ENCODE measurements around the gene MAPK8IP1. TPM values are rescaled to one million over a fixed set of nuclear protein-coding genes. Genes with fewer than 3 reads are reported as not detected.
"Not testable (repeated sequence)": the region's sequence is repeated elsewhere in the genome, so short reads cannot be mapped to it uniquely, and the experiment has no call there.

The MAPK8IP1 gene
- polyA plus RNA-seq (2013, experiment 1 of 2) = 7.5 TPM
- polyA plus RNA-seq (2013, experiment 2 of 2) = 8.0 TPM

- H3K14ac ChIP-seq (ENCODE audit: low read length in 2 of 2) = no peak within 1 kb of the TSS
Observed at GRCh38 chr11:45885274-45885920, at the start of gene MAPK8IP1. Gene MAPK8IP1, plus strand, starts transcription at chr11:45885651. Its CDS starts 170 bp downstream, at chr11:45885821.

DNA sequence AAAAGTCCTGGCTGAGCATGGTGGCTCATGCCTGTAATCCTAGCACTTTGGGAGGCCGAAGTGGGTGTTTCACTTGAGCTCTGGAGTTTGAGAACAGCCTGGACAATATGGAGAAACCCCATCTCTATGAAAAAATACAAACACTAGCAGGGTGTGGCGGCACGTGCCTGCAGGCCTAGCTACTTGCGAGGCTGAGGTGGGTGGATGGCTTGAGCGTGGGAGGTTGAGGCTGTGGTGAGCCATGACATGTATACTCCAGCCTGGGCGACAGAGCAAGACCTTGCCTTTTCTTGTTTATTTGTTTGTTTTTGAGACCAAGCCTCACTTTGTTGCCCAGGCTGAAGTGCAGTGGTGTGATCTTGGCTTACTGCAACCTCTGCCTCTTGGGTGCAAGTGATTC is 46.2 kb upstream of the MAPK8IP1 start:
- no peaks in the 10 kb centered on the region for H3K79me1 ChIP-seq (replicated peaks; ENCODE audit: low read length, poor library complexity, severe bottlenecking)
- H3K27ac ChIP-seq (ENCODE audit: low read length, poor library complexity, severe bottlenecking) = no peak overlapping the region
- H3K9ac ChIP-seq (ENCODE audit: low read length) = no peak overlapping the region
- no peak overlapping the region for H3K4ac ChIP-seq (ENCODE audit: low read depth in 1 of 2, low read length in 2 of 2)
- DNase-seq = no peak
- H4K8ac ChIP-seq (ENCODE audit: low read length) = no peak overlapping the region
- no peak overlapping the region for H3K14ac ChIP-seq (ENCODE audit: low read length in 2 of 2)
- H2BK15ac ChIP-seq (ENCODE audit: low read depth, poor library complexity, severe bottlenecking) = no peak overlapping the region
- H3K23ac ChIP-seq (ENCODE audit: low read length in 2 of 2) = no peak overlapping the region
- no peaks in the 10 kb centered on the region for H3K36me3 ChIP-seq (ENCODE audit: control insufficient read depth in 1 of 2, insufficient read depth in 2 of 2, low read depth in 1 of 2, low read length in 2 of 2)
- no peak overlapping the region for H3K4me2 ChIP-seq (ENCODE audit: low read length, poor library complexity, severe bottlenecking)
- peaks cover 7 to 15% of the 10 kb centered on the region in 2 experiments for H3K27me3 ChIP-seq (ENCODE audit: control insufficient read depth in 1 of 2, insufficient read depth in 1 of 2, low read length in 2 of 2)
- H2BK120ac ChIP-seq (ENCODE audit: low read depth, low read length) = no peak overlapping the region
- no peak overlapping the region for H2BK5ac ChIP-seq (ENCODE audit: low read depth, low read length, poor library complexity, severe bottlenecking)
- H2BK12ac ChIP-seq (ENCODE audit: low read length in 2 of 2) = no peak overlapping the region
- H4K91ac ChIP-seq (ENCODE audit: low read length) = no peak overlapping the region
- 91% methylated on average over 6 of the region's 6 CpGs for WGBS
- no peaks in the 10 kb centered on the region for H3K9me3 ChIP-seq (ENCODE audit: control insufficient read depth, low read length)
- H3K18ac ChIP-seq (ENCODE audit: low read depth in 1 of 2, low read length in 2 of 2) = no peak overlapping the region
- H2AK5ac ChIP-seq (ENCODE audit: low read length, severe bottlenecking) = no peak overlapping the region
- H3K4me3 ChIP-seq (ENCODE audit: insufficient read depth in 1 of 2, low read depth in 1 of 2, low read length in 2 of 2) = no peak overlapping the region
- no peaks in the 10 kb centered on the region for H3K4me1 ChIP-seq (ENCODE audit: control insufficient read depth, insufficient read depth, low read depth, low read length)
- H2AFZ ChIP-seq (ENCODE audit: low read depth, low read length) = no peak overlapping the region

More at GRCh38 chr11:45885274-45885920, at the start of gene MAPK8IP1:
- Histone ChIP-seq H3K23ac (ENCODE audit: low read length in 2 of 2) (peak within 1 kb of the TSS in 1 of 2 experiments; percentile 34), H3K4me3 (ENCODE audit: insufficient read depth in 1 of 2, low read depth in 1 of 2, low read length in 2 of 2) (peak within 1 kb of the TSS; percentile 61 to 62), H3K18ac (ENCODE audit: low read depth in 1 of 2, low read length in 2 of 2) (no peak within 1 kb of the TSS), H3K27me3 (ENCODE audit: control insufficient read depth in 1 of 2, insufficient read depth in 1 of 2, low read length in 2 of 2) (peaks cover 19 to 33% of the 10 kb centered on the region in 2 experiments), H3K4me1 (ENCODE audit: control insufficient read depth, insufficient read depth, low read depth, low read length) (peaks cover 28% of the 10 kb centered on the region), H2AFZ (ENCODE audit: low read depth, low read length) (no peak within 1 kb of the TSS), H3K9ac (ENCODE audit: low read length) (no peak within 1 kb of the TSS), H2AK5ac (ENCODE audit: low read length, severe bottlenecking) (no peak within 1 kb of the TSS), H2BK15ac (ENCODE audit: low read depth, poor library complexity, severe bottlenecking) (no peak within 1 kb of the TSS), H2BK120ac (ENCODE audit: low read depth, low read length) (no peak within 1 kb of the TSS), H3K27ac (ENCODE audit: low read length, poor library complexity, severe bottlenecking) (no peak within 1 kb of the TSS), H2BK5ac (ENCODE audit: low read depth, low read length, poor library complexity, severe bottlenecking) (no peak within 1 kb of the TSS), H2BK12ac (ENCODE audit: low read length in 2 of 2) (no peak within 1 kb of the TSS), H3K4me2 (ENCODE audit: low read length, poor library complexity, severe bottlenecking) (peak within 1 kb of the TSS; percentile 83), H3K9me3 (ENCODE audit: control insufficient read depth, low read length) (no peaks in the 10 kb centered on the region), H3K4ac (ENCODE audit: low read depth in 1 of 2, low read length in 2 of 2) (no peak within 1 kb of the TSS), H4K91ac (ENCODE audit: low read length) (no peak within 1 kb of the TSS), H3K79me1 (replicated peaks; ENCODE audit: low read length, poor library complexity, severe bottlenecking) (no peaks in the 10 kb centered on the region), H3K36me3 (ENCODE audit: control insufficient read depth in 1 of 2, insufficient read depth in 2 of 2, low read depth in 1 of 2, low read length in 2 of 2) (peaks cover 27 to 30% of the 10 kb centered on the region in 2 experiments), H4K8ac (ENCODE audit: low read length) (no peak within 1 kb of the TSS)
- peak; percentile 35 for DNase-seq
- WGBS = 2% methylated on average over 55 of the region's 73 CpGs

DNA sequence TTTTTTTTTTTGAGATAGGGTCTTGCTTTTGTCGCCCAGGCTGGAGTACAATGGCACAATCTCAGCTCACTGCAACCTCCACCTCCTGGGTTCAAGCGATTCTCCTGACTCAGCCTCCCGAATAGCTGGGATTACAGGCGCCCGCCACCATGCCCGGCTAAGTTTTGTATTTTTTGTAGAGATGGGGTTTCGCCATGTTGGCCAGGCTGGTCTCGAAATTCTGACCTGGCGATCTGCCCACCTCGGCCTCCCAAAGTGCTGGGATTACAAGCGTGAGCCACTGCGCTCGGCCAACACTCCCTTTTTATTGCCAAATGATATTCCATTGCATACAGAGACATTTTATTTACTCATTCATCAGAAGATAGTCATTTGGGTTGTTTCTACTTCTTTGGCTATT is 45.2 kb upstream of the MAPK8IP1 start:
- DNase-seq; H3K79me1 ChIP-seq (replicated peaks; ENCODE audit: low read length, poor library complexity, severe bottlenecking); H3K27ac ChIP-seq (ENCODE audit: low read length, poor library complexity, severe bottlenecking); H2BK15ac ChIP-seq (ENCODE audit: low read depth, poor library complexity, severe bottlenecking); H4K91ac ChIP-seq (ENCODE audit: low read length); H3K4me1 ChIP-seq (ENCODE audit: control insufficient read depth, insufficient read depth, low read depth, low read length); H3K36me3 ChIP-seq (ENCODE audit: control insufficient read depth in 1 of 2, insufficient read depth in 2 of 2, low read depth in 1 of 2, low read length in 2 of 2); H3K18ac ChIP-seq (ENCODE audit: low read depth in 1 of 2, low read length in 2 of 2); H4K8ac ChIP-seq (ENCODE audit: low read length); H3K4me3 ChIP-seq (ENCODE audit: insufficient read depth in 1 of 2, low read depth in 1 of 2, low read length in 2 of 2); H2BK120ac ChIP-seq (ENCODE audit: low read depth, low read length); H3K4me2 ChIP-seq (ENCODE audit: low read length, poor library complexity, severe bottlenecking); H2BK5ac ChIP-seq (ENCODE audit: low read depth, low read length, poor library complexity, severe bottlenecking); H3K9ac ChIP-seq (ENCODE audit: low read length); H3K14ac ChIP-seq (ENCODE audit: low read length in 2 of 2); H3K23ac ChIP-seq (ENCODE audit: low read length in 2 of 2); H2AFZ ChIP-seq (ENCODE audit: low read depth, low read length); H3K4ac ChIP-seq (ENCODE audit: low read depth in 1 of 2, low read length in 2 of 2); H2AK5ac ChIP-seq (ENCODE audit: low read length, severe bottlenecking); H2BK12ac ChIP-seq (ENCODE audit: low read length in 2 of 2); H3K9me3 ChIP-seq (ENCODE audit: control insufficient read depth, low read length): not testable (repeated sequence)
- peaks cover 6 to 11% of the 10 kb centered on the region in 2 experiments for H3K27me3 ChIP-seq (ENCODE audit: control insufficient read depth in 1 of 2, insufficient read depth in 1 of 2, low read length in 2 of 2)
- 84% methylated on average over 9 of the region's 13 CpGs for WGBS

- DNase-seq = peak; percentile 95
- no peak overlapping the region for H3K4ac ChIP-seq (ENCODE audit: low read depth in 1 of 2, low read length in 2 of 2)
- no peak overlapping the region for H2AK5ac ChIP-seq (ENCODE audit: low read length, severe bottlenecking)
- no peak overlapping the region for H2BK5ac ChIP-seq (ENCODE audit: low read depth, low read length, poor library complexity, severe bottlenecking)
- no peak overlapping the region for H2BK12ac ChIP-seq (ENCODE audit: low read length in 2 of 2)
- H3K18ac ChIP-seq (ENCODE audit: low read depth in 1 of 2, low read length in 2 of 2) = no peak overlapping the region
- peaks cover 3% of the 10 kb centered on the region for H3K4me1 ChIP-seq (ENCODE audit: control insufficient read depth, insufficient read depth, low read depth, low read length)
- peaks cover 6 to 8% of the 10 kb centered on the region in 2 experiments for H3K27me3 ChIP-seq (ENCODE audit: control insufficient read depth in 1 of 2, insufficient read depth in 1 of 2, low read length in 2 of 2)
- H2BK15ac ChIP-seq (ENCODE audit: low read depth, poor library complexity, severe bottlenecking) = no peak overlapping the region
- H3K4me2 ChIP-seq (ENCODE audit: low read length, poor library complexity, severe bottlenecking) = no peak overlapping the region
- no peak overlapping the region for H2AFZ ChIP-seq (ENCODE audit: low read depth, low read length)
- H4K8ac ChIP-seq (ENCODE audit: low read length) = no peak overlapping the region
- H3K9me3 ChIP-seq (ENCODE audit: control insufficient read depth, low read length) = no peaks in the 10 kb centered on the region
- H2BK120ac ChIP-seq (ENCODE audit: low read depth, low read length) = no peak overlapping the region
- peaks cover 6% of the 10 kb centered on the region for H3K79me1 ChIP-seq (replicated peaks; ENCODE audit: low read length, poor library complexity, severe bottlenecking)
- WGBS = 24% methylated on average over 22 of the region's 22 CpGs
- H4K91ac ChIP-seq (ENCODE audit: low read length) = no peak overlapping the region
- no peak overlapping the region for H3K23ac ChIP-seq (ENCODE audit: low read length in 2 of 2)
- H3K14ac ChIP-seq (ENCODE audit: low read length in 2 of 2) = no peak overlapping the region
- no peaks in the 10 kb centered on the region for H3K36me3 ChIP-seq (ENCODE audit: control insufficient read depth in 1 of 2, insufficient read depth in 2 of 2, low read depth in 1 of 2, low read length in 2 of 2)
- no peak overlapping the region for H3K4me3 ChIP-seq (ENCODE audit: insufficient read depth in 1 of 2, low read depth in 1 of 2, low read length in 2 of 2)
- H3K9ac ChIP-seq (ENCODE audit: low read length) = peak overlapping the region; percentile 77
- H3K27ac ChIP-seq (ENCODE audit: low read length, poor library complexity, severe bottlenecking) = no peak overlapping the region
Observed at GRCh38 chr11:45843158-45843924, 42.1 kb upstream of the MAPK8IP1 start.
